GM21737 (cell line): Measurements from ENCODE around the gene SHD.
A peak's percentile ranks its signal among the peaks of the same experiment; 100 is the strongest.
"Not testable (repeated sequence)": the region's sequence is repeated elsewhere in the genome, so short reads cannot be mapped to it uniquely, and the experiment has no call there.

Experiments
- ATAC-seq: cut with Tn5 transposase; IDR thresholded peaks from one replicate; pipeline ENCODE4 v1.9.1; 2021; ENCODE audit warnings: mild to moderate bottlenecking, moderate library complexity; ENCODE audit not compliant: unreplicated experiment

SHD gene

GRCh38 chr19:4326215-4326836 lies 47.3 kb downstream of the SHD start:
- no peak for ATAC-seq

GRCh38 chr19:4326837-4327251 lies 47.8 kb downstream of the SHD start:
- no peak for ATAC-seq

GRCh38 chr19:4327252-4327876 lies 48.3 kb downstream of the SHD start:
- no peak for ATAC-seq

GRCh38 chr19:4327877-4328242 lies 48.8 kb downstream of the SHD start:
- ATAC-seq = no peak

GRCh38 chr19:4328243-4328990 lies 49.4 kb downstream of the SHD start:
- peak; percentile 72 for ATAC-seq

- ATAC-seq = not testable (repeated sequence)
These were observed 50.1 kb downstream of the SHD start for GRCh38 chr19:4328991-4329681.

- no peak for ATAC-seq
These were observed 50.8 kb downstream of the SHD start for GRCh38 chr19:4329858-4330257.

- ATAC-seq = no peak
These were observed 56.0 kb downstream of the SHD start for GRCh38 chr19:4334929-4335570.

- ATAC-seq = no peak
These were observed 58.9 kb downstream of the SHD start for GRCh38 chr19:4337906-4338440.

GRCh38 chr19:4338441-4339355 lies 59.6 kb downstream of the SHD start, which contains the start of gene STAP2:
TSS of gene STAP2 (minus strand) at chr19:4338827. CDS start at chr19:4338753, 74 bp downstream.
- ATAC-seq = no peak
